Keratinocyte (primary cell): Measurements from ENCODE around the gene FOCAD. TPM values are rescaled to one million over a fixed set of nuclear protein-coding genes. Genes with fewer than 3 reads are reported as not detected.
A peak's percentile ranks its signal among the peaks of the same experiment; 100 is the strongest.

Source experiments
- DNase-seq: peaks from one replicate; pipeline ENCODE4 v3.0.0-alpha.2; 2011; ENCODE audit warnings: low read depth, missing footprints, low spot score
- FAIRE-seq: peaks from 2 replicates; lab custom pipeline; 2011; peaks lifted over from hg19 to GRCh38; lab: Jason Lieb, UNC
- H2AFZ ChIP-seq: 2 replicates; pipeline ENCODE4 v1.6.0; 2012; ENCODE audit warnings: low read length, control low read depth, inconsistent platforms; ENCODE audit not compliant: control insufficient read depth
- H3K27ac ChIP-seq: 2 replicates; pipeline ENCODE4 v1.5.1; 2011; ENCODE audit warnings: low read length; ENCODE audit not compliant: control insufficient read depth, insufficient read depth
- H3K27me3 ChIP-seq: 3 replicates; pipeline ENCODE4 v1.6.0; 2011; ENCODE audit warnings: low read length; ENCODE audit not compliant: control insufficient read depth, insufficient read depth; ENCODE audit errors: extremely low read depth
- H3K36me3 ChIP-seq, 2 experiments: 2 replicates in 1 of 2; 3 replicates in 1 of 2; pipeline ENCODE4 v1.5.1; 2011; ENCODE audit warnings: low read length in 2 of 2, mild to moderate bottlenecking in 1 of 2; ENCODE audit not compliant: control insufficient read depth in 2 of 2, insufficient read depth in 2 of 2; ENCODE audit errors: extremely low read depth in 1 of 2
- H3K4me1 ChIP-seq: 3 replicates; pipeline ENCODE4 v1.5.1; 2011; ENCODE audit warnings: low read length; ENCODE audit not compliant: control insufficient read depth, insufficient read depth; ENCODE audit errors: extremely low read depth
- H3K4me2 ChIP-seq: 3 replicates; pipeline ENCODE4 v1.6.0; 2011; ENCODE audit warnings: low read depth, low read length; ENCODE audit not compliant: control insufficient read depth, insufficient read depth; ENCODE audit errors: extremely low read depth
- H3K4me3 ChIP-seq, 3 experiments: fragments of 200-600 bp in 1 of 3; sonication (generic) in 1 of 3; 2 replicates in 2 of 3; 3 replicates in 1 of 3; pipeline ENCODE4 v1.5.1; 2011 to 2016; ENCODE audit warnings: low read length in 3 of 3, mild to moderate bottlenecking in 3 of 3, control low read depth in 2 of 3, inconsistent platforms in 1 of 3, low read depth in 1 of 3, mixed read lengths in 1 of 3, mixed run types in 1 of 3, moderate library complexity in 1 of 3; ENCODE audit not compliant: control insufficient read depth in 2 of 3, insufficient read depth in 2 of 3; ENCODE audit errors: extremely low read depth in 1 of 3
- H3K79me2 ChIP-seq: 2 replicates; pipeline ENCODE4 v1.6.0; 2012; ENCODE audit warnings: low read length; ENCODE audit not compliant: control insufficient read depth, insufficient read depth
- H3K9ac ChIP-seq: 3 replicates; pipeline ENCODE4 v1.6.0; 2011; ENCODE audit warnings: low read length; ENCODE audit not compliant: control insufficient read depth, insufficient read depth; ENCODE audit errors: extremely low read depth
- H3K9me1 ChIP-seq: 3 replicates; pipeline ENCODE4 v1.6.0; 2011; ENCODE audit warnings: low read length; ENCODE audit not compliant: control insufficient read depth, insufficient read depth; ENCODE audit errors: extremely low read depth
- H3K9me3 ChIP-seq: 2 replicates; pipeline ENCODE4 v1.5.1; 2012; ENCODE audit warnings: low read depth, low read length; ENCODE audit not compliant: control insufficient read depth
- H4K20me1 ChIP-seq: 3 replicates; pipeline ENCODE4 v1.6.0; 2011; ENCODE audit warnings: low read length; ENCODE audit not compliant: control insufficient read depth, insufficient read depth; ENCODE audit errors: extremely low read depth
- EZH2 ChIP-seq: IDR thresholded peaks from one replicate; pipeline ENCODE4 v1.6.1; 2012; ENCODE audit warnings: inconsistent platforms, mild to moderate bottlenecking, low read length, moderate library complexity
- dilution Hi-C: fragments of 300-500 bp; cut with MboI; formaldehyde crosslinking; loops from one replicate; pipeline ENCODE4 v1.7.0; 2020; ENCODE audit warnings: low sequenced_read_pairs; ENCODE audit not compliant: extremely low pct_ligation_motif_present
- polyA plus RNA-seq, 5 experiments: library from polyadenylated mRNA; depleted of rRNA in 3 of 5; stranded (reverse) in 3 of 5; stranded (forward) in 1 of 5; unstranded in 1 of 5; fragments of >200 nt; gene quantifications; 1 replicate in 1 of 5; 2 replicates in 3 of 5; 3 replicates in 1 of 5; pipeline versions ENCODE4 v1.2.1 to v1.2.3, GENCODE V29; 2011 to 2012; ENCODE audit warnings: missing spikeins in 2 of 5, low read depth in 1 of 5, low replicate concordance in 1 of 5
- TF ChIP-seq, protein P1 (sequence below), 3 experiments: IDR thresholded peaks in 1 of 3; conservative IDR thresholded peaks in 1 of 3; optimal IDR thresholded peaks in 1 of 3; 2 replicates in 2 of 3; 3 replicates in 1 of 3; pipeline versions ENCODE3 to v1.5.1; 2011; ENCODE audit warnings: low read length in 3 of 3, mild to moderate bottlenecking in 3 of 3, moderate library complexity in 2 of 3, control low read depth in 1 of 3, inconsistent platforms in 1 of 3; ENCODE audit not compliant: insufficient read depth in 2 of 3; ENCODE audit errors: extremely low read depth in 1 of 3

The FOCAD gene
- polyA plus RNA-seq, 1 donor (not counting 4 experiments of a cell fraction or from before 2014, with no cell fraction given): 33.1 TPM

DNA sequence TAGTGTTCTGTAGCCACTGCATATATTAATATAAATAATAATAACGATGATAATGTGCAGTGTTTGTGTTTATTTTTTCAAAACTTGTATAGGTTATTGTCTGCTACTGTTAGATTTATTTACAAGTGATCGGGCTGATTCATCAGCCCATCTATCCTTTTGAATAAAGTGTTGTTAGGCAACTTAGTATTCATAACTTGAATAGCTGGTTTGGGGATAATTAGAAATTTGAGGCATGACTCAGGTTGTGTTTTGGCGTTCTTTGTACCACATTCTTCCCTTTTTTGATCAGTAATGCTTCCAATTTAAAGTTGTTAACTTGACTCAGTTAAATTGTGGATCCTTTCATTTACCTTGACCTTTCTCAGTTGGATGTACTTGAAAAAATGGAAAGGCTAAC is 69.7 kb downstream of the FOCAD start:
- Histone ChIP-seq H3K27ac (no peak overlapping the region), H3K9ac (no peak overlapping the region), H3K4me3 (no peak overlapping the region), H3K4me2 (peak overlapping the region; percentile 39), H3K27me3 (no peaks in the 10 kb centered on the region), H3K79me2 (no peaks in the 10 kb centered on the region), H3K9me1 (no peaks in the 10 kb centered on the region), H3K36me3 (no peaks in the 10 kb centered on the region), H4K20me1 (no peaks in the 10 kb centered on the region), H2AFZ (no peak overlapping the region), H3K4me1 (peaks cover 25% of the 10 kb centered on the region), H3K9me3 (no peaks in the 10 kb centered on the region)
- TF ChIP-seq, protein P1, sequence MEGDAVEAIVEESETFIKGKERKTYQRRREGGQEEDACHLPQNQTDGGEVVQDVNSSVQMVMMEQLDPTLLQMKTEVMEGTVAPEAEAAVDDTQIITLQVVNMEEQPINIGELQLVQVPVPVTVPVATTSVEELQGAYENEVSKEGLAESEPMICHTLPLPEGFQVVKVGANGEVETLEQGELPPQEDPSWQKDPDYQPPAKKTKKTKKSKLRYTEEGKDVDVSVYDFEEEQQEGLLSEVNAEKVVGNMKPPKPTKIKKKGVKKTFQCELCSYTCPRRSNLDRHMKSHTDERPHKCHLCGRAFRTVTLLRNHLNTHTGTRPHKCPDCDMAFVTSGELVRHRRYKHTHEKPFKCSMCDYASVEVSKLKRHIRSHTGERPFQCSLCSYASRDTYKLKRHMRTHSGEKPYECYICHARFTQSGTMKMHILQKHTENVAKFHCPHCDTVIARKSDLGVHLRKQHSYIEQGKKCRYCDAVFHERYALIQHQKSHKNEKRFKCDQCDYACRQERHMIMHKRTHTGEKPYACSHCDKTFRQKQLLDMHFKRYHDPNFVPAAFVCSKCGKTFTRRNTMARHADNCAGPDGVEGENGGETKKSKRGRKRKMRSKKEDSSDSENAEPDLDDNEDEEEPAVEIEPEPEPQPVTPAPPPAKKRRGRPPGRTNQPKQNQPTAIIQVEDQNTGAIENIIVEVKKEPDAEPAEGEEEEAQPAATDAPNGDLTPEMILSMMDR (optimal IDR thresholded peaks at IDR 0.05 in 1 of 3, IDR thresholded peaks at IDR 0.05 in 1 of 3, conservative IDR thresholded peaks at IDR 0.05 in 1 of 3; ENCODE audit: extremely low read depth in 1 of 3, insufficient read depth in 2 of 3, low read length in 3 of 3): no peak
- TF ChIP-seq EZH2: no peak
- no peak for DNase-seq
- dilution Hi-C loops: no loop called here
- peak; percentile 78 for FAIRE-seq

GRCh38 chr9:20754556-20754955 is 70.5 kb downstream of the FOCAD start:
- peak; percentile 23 for FAIRE-seq
- no peaks in the 10 kb centered on the region for H4K20me1 ChIP-seq

More at GRCh38 chr9:20754556-20754955, 70.5 kb downstream of the FOCAD start:
- Histone ChIP-seq H3K27me3 (no peaks in the 10 kb centered on the region), H3K9me1 (no peaks in the 10 kb centered on the region), H3K27ac (no peak overlapping the region), H3K4me3 (no peak overlapping the region), H3K79me2 (no peaks in the 10 kb centered on the region), H3K9me3 (no peaks in the 10 kb centered on the region), H3K9ac (no peak overlapping the region), H3K4me1 (peaks cover 25% of the 10 kb centered on the region), H3K4me2 (peak overlapping the region; percentile 7), H3K36me3 (no peaks in the 10 kb centered on the region), H2AFZ (no peak overlapping the region)
- peak; percentile 4 for DNase-seq
- TF ChIP-seq EZH2: no peak
- TF ChIP-seq, protein P1 (optimal IDR thresholded peaks at IDR 0.05 in 1 of 3, IDR thresholded peaks at IDR 0.05 in 1 of 3, conservative IDR thresholded peaks at IDR 0.05 in 1 of 3; ENCODE audit: extremely low read depth in 1 of 3, insufficient read depth in 2 of 3, low read length in 3 of 3): no peak
- dilution Hi-C loops: no loop called here
